Pancreas (tissue), 10 donors: ENCODE data around the gene ARL15. TPM values are rescaled to one million over a fixed set of nuclear protein-coding genes. Genes with fewer than 3 reads are reported as not detected.

Experiments
- ATAC-seq, 4 donors: fragments of 200-7000 bp; cut with Tn5 transposase; one replicate each; pipeline versions ENCODE4 v1.8.0 to v1.9.1; 2020; ENCODE audit warnings: mild to moderate bottlenecking in 4 of 4, moderate library complexity in 4 of 4
- DNase-seq, 6 donors: peaks; one replicate each; pipeline ENCODE4 v3.0.0-alpha.2; 2020
- FAIRE-seq: peaks from 2 replicates; lab custom pipeline; 2012; peaks lifted over from hg19 to GRCh38; lab: Jason Lieb, UNC
- H3K27ac ChIP-seq, 4 donors: fragments of 200-600 bp; sonication (generic); 1 replicate in 3 of 4; 2 replicates in 1 of 4; pipeline versions ENCODE4 v1.5.0 to v1.8.0; 2020
- H3K27me3 ChIP-seq, 4 donors: fragments of 200-600 bp; one replicate each; pipeline ENCODE4 v1.8.0; 2021
- H3K36me3 ChIP-seq, 3 donors: fragments of 200-600 bp; sonication (generic) in 1 of 3; one replicate each; pipeline versions ENCODE4 v1.5.0 to v1.8.0; 2020 to 2021
- H3K4me1 ChIP-seq, 3 donors: fragments of 200-600 bp; one replicate each; pipeline ENCODE4 v1.8.0; 2021
- H3K4me3 ChIP-seq, 4 donors: fragments of 200-600 bp; sonication (generic) in 2 of 4; one replicate each; pipeline versions ENCODE4 v1.5.0 to v1.8.0; 2020 to 2021
- H3K9me3 ChIP-seq, 4 donors: fragments of 200-600 bp; one replicate each; pipeline ENCODE4 v1.8.0; 2021
- CTCF ChIP-seq, 4 donors: fragments of 200-600 bp; sonication (generic) in 3 of 4; IDR thresholded peaks; one replicate each; pipeline versions ENCODE4 v1.5.0 to v1.8.0; 2021; ENCODE audit warnings: antibody characterized with exemption in 4 of 4
- WGBS, 2 donors: extraction: QIAGEN DNeasy Blood & Tissue Kit; methylation state at CpG; one replicate each; pipeline ENCODE4 v1.1.7; 2013; 5-methylcytosine and 5-hydroxymethylcytosine counted together
- intact Hi-C, 3 donors: fragments of 100-400 bp; cut with DNase I; formaldehyde crosslinking; loops; one replicate each; pipeline versions ENCODE4 v1.11.1 to v1.14.2; 2022
- polyA plus RNA-seq, 2 donors: library from polyadenylated mRNA; stranded (reverse); fragments of 200-250 nt; gene quantifications; one replicate each; pipeline ENCODE4 v1.2.3, GENCODE V29; 2013
- total RNA-seq, 6 donors: library from RNA; stranded (reverse); fragmentation: NEBNext Ultra II Directional in 4 of 6; extraction: Animal tissue kit (Norgen Biotek cat#: 25700) in 4 of 6; gene quantifications; one replicate each; pipeline versions ENCODE4 v1.2.1 to v1.2.4, GENCODE V29; 2021 to 2023
- donor health status: healthy with polysubstance abuse.
- donor health status: DM: no; HTN: no; CAD: no; lungs with moderate emphysema.
- donor health status: DM: no; HTN: no; CAD: no.
- donor health status: control.
- donor health status: control.
- donor health status: Bipolar disorder and iron deficiency.
- donor health status: DM: yes; HTN: yes; CAD: no.
- donor health status: DM: no; HTN: no; CAD: no.
- donor health status: DM: no; HTN: no; CAD: no.
- donor health status: DM: yes; HTN: yes; CAD: no.

Gene ARL15
- total and polyA plus RNA-seq, 8 donors = 3.9 to 14.0 (median 6.7) TPM

DNA sequence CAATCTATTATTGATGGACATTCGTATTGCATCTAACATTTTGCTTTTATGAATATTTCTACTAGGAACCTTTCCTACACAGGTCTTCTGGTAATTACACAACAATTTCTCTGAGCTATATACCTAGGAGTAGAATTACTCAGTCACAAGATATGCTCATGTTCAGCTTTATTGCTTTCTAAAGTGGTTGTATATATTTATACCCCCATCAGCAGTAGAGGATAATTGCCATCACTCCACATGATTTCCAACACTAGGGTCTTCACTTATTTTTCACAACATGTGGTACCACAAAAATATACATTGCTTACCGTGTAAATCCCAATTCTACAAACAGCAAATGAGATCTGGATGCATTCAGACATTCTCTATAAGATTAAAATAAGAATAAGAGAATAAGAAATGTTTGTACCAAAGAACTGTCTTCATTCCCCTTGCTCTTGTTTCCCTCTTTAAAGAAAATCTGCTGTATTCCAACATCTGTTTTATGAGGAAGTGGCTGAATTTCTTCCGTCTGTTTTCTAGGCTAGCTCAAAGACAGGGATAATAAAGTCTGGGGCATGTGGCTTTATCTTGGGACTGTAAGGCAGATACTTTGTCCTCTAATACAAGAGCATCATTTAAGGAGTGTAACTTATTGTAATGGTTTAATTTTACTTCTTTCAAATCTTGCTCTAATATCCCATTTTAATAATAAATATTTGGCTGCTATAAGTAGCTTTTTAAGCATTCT is 28.2 kb downstream of the ARL15 start:
- H3K36me3 ChIP-seq = no peaks in the 10 kb centered on the region
- no peak for TF ChIP-seq CTCF (IDR thresholded peaks at IDR 0.05)
- no peaks in the 10 kb centered on the region for H3K9me3 ChIP-seq
- 90 to 95% methylated on average over 3 of the region's 3 CpGs for WGBS, 2 donors
- H3K27ac ChIP-seq = no peak overlapping the region
- H3K27me3 ChIP-seq = no peaks in the 10 kb centered on the region
- no peaks in the 10 kb centered on the region for H3K4me1 ChIP-seq
- H3K4me3 ChIP-seq = no peak overlapping the region
- intact Hi-C loops = no loop called here
- DNase-seq (no peak), FAIRE-seq (no peak), ATAC-seq (no peak)

- no peaks in the 10 kb centered on the region for H3K9me3 ChIP-seq
- 64 to 98% methylated on average over 3 of the region's 3 CpGs for WGBS, 2 donors
- DNase-seq (no peak), FAIRE-seq (no peak), ATAC-seq (no peak)
- no peak for TF ChIP-seq CTCF (IDR thresholded peaks at IDR 0.05)
- H3K4me3 ChIP-seq = no peak overlapping the region
- intact Hi-C loops = no loop called here
- H3K27me3 ChIP-seq = no peaks in the 10 kb centered on the region
- no peaks in the 10 kb centered on the region for H3K36me3 ChIP-seq
- H3K27ac ChIP-seq = no peak overlapping the region
- no peaks in the 10 kb centered on the region for H3K4me1 ChIP-seq
Measured at GRCh38 chr5:54279960-54280359, 30.4 kb downstream of the ARL15 start.

DNA sequence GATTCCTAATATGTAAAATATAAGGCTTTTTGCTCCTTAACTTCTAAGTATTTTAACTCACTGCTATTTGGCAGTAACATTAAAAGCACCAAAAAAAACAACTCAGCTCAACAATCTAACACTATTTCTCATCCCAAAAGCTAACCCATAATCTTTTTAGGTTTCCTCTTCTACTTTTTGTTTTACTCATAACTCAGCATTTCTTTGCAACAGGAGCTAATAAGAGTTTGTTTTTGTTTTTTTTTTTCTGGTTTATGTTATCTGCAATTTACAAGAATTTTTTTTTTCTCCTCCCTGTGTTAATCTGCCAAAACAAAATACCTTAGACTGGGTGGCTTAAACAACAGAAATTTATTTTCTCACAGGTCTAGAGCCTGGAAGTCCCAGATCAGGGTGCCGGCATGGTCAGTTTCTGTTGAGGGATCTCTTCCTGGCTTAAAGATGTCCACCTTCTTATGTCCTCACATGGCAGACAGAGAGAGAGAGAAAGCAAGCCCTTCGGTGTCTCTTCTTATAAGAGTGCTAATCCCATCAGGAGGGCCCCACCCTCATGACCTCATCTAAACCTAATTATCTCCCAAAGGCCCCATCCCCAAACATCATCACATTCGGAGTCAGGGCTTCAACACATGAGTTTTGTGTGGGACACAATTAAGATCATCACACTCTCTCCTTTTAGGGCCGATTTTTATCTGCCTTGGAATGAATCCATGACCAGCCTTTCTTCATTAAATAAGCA is 31.2 kb downstream of the ARL15 start:
- intact Hi-C loops = no loop called here
- no peak overlapping the region for H3K4me3 ChIP-seq
- H3K27ac ChIP-seq = no peak overlapping the region
- FAIRE-seq (no peak), DNase-seq (no peak), ATAC-seq (no peak)
- H3K36me3 ChIP-seq = no peaks in the 10 kb centered on the region
- H3K27me3 ChIP-seq = no peaks in the 10 kb centered on the region
- no peaks in the 10 kb centered on the region for H3K4me1 ChIP-seq
- no peaks in the 10 kb centered on the region for H3K9me3 ChIP-seq
- TF ChIP-seq CTCF (IDR thresholded peaks at IDR 0.05) = no peak
- 77 to 83% methylated on average over 4 of the region's 4 CpGs for whole genome bisulfite sequencing, 2 donors

GRCh38 chr5:54278036-54278830 is 32.1 kb downstream of the ARL15 start:
- Histone ChIP-seq H3K36me3 (no peaks in the 10 kb centered on the region), H3K27me3 (no peaks in the 10 kb centered on the region), H3K27ac (no peak overlapping the region), H3K4me3 (no peak overlapping the region), H3K4me1 (no peaks in the 10 kb centered on the region), H3K9me3 (no peaks in the 10 kb centered on the region)
- ATAC-seq (no peak), DNase-seq (no peak), FAIRE-seq (no peak)
- 59 to 81% methylated on average over 3 of the region's 3 CpGs for WGBS, 2 donors
- intact Hi-C loops = no loop called here
- TF ChIP-seq CTCF (IDR thresholded peaks at IDR 0.05) = no peak
